Gastroesophageal sphincter (tissue), 3 donors: ENCODE data around the gene CAPZB.

Source experiments
- EP300 ChIP-seq: sonication (generic); formaldehyde crosslinking; IDR thresholded peaks from one replicate; pipeline ENCODE4 v1.6.1; 2017; ENCODE audit warnings: antibody characterized with exemption, mild to moderate bottlenecking
- POLR2A ChIP-seq, 2 donors: fragments of 450-650 bp; IDR thresholded peaks; one replicate each; pipeline ENCODE4 v1.6.1; 2017; ENCODE audit warnings: antibody characterized with exemption in 2 of 2, mild to moderate bottlenecking in 2 of 2, moderate library complexity in 1 of 2
- POLR2AphosphoS5 ChIP-seq: sonication (generic); formaldehyde crosslinking; IDR thresholded peaks from one replicate; pipeline ENCODE4 v1.6.1; 2017; ENCODE audit warnings: antibody characterized with exemption
- TF ChIP-seq, protein P1 (sequence below), 4 experiments: fragments of 200-600 bp in 2 of 4; fragments of 450-650 bp in 2 of 4; sonication (generic) in 1 of 4; IDR thresholded peaks; one replicate each; pipeline ENCODE4 v1.5.1; 2017 to 2019; ENCODE audit warnings: antibody characterized with exemption in 4 of 4, mild to moderate bottlenecking in 2 of 4, moderate library complexity in 2 of 4

DNA sequence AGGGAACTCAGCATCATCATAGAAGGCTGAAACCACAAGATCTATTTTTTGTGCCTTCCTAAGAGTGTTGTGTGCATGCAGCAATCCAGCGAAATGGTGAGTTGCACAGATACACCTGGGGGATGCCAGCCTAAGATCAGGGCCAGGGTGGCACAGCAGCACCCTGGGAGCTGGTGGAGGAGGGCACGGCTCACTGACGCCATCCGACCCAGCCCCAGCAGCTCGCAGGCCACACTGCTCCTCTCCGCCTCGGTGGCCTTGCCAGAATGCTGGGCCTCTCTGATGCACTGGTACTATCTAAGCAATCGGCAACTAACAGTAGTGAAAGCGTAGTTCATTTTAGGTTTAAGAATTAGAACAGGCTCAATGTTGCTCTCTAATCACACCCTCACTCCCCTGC lies 37.8 kb downstream of the CAPZB start:
- TF ChIP-seq, protein P1, sequence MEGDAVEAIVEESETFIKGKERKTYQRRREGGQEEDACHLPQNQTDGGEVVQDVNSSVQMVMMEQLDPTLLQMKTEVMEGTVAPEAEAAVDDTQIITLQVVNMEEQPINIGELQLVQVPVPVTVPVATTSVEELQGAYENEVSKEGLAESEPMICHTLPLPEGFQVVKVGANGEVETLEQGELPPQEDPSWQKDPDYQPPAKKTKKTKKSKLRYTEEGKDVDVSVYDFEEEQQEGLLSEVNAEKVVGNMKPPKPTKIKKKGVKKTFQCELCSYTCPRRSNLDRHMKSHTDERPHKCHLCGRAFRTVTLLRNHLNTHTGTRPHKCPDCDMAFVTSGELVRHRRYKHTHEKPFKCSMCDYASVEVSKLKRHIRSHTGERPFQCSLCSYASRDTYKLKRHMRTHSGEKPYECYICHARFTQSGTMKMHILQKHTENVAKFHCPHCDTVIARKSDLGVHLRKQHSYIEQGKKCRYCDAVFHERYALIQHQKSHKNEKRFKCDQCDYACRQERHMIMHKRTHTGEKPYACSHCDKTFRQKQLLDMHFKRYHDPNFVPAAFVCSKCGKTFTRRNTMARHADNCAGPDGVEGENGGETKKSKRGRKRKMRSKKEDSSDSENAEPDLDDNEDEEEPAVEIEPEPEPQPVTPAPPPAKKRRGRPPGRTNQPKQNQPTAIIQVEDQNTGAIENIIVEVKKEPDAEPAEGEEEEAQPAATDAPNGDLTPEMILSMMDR (IDR thresholded peaks at IDR 0.05) = no peak
- TF ChIP-seq POLR2A (IDR thresholded peaks at IDR 0.05) (no peak), EP300 (no peak), POLR2AphosphoS5 (no peak)
